ENCODE results near the gene KRTAP25-1. TPM values are rescaled to one million over a fixed set of nuclear protein-coding genes. Genes with fewer than 3 reads are reported as not detected.

The KRTAP25-1 gene
- total and polyA plus RNA-seq, 2 of the 8 experiments (the other 6 are each of a cell fraction or from before 2014, with no cell fraction given), result not detected

- DNase-seq (ENCODE audit: low read depth in 1 of 2, low spot score in 2 of 2) (no peak), FAIRE-seq (no peak)
- Histone ChIP-seq H3K36me3 (ENCODE audit: control insufficient read depth in 2 of 4, insufficient read depth in 4 of 4, low read length in 3 of 4) (no peaks in the 10 kb centered on the region), H3K56ac (replicated peaks; ENCODE audit: insufficient read length, low read depth, low read length) (no peak overlapping the region), H2BK120ac (replicated peaks; ENCODE audit: low read depth, low read length) (no peak overlapping the region), H4K5ac (ENCODE audit: insufficient read length, low read depth, low read length) (no peak overlapping the region), H2AFZ (ENCODE audit: low read length) (no peak overlapping the region), H3K27ac (ENCODE audit: low read depth, low read length) (no peak overlapping the region), H2BK20ac (ENCODE audit: low read length) (no peak overlapping the region), H3K14ac (ENCODE audit: insufficient read length) (no peak overlapping the region), H3K79me2 (ENCODE audit: control insufficient read depth in 1 of 2, insufficient read depth in 2 of 2, low read length in 2 of 2) (no peaks in the 10 kb centered on the region), H4K20me1 (replicated peaks in 1 of 2; ENCODE audit: control insufficient read depth in 1 of 2, insufficient read depth in 2 of 2, low read length in 2 of 2) (no peaks in the 10 kb centered on the region), H3K27me3 (replicated peaks in 1 of 4; ENCODE audit: control insufficient read depth in 3 of 4, extremely low read depth in 1 of 4, insufficient read depth in 3 of 4, low read length in 3 of 4) (no peaks in the 10 kb centered on the region), H3K23me2 (ENCODE audit: low read depth, low read length) (no peaks in the 10 kb centered on the region), H4K8ac (ENCODE audit: extremely low read depth, insufficient read depth, low read length) (no peak overlapping the region), H2AK5ac (ENCODE audit: low read depth, low read length) (no peak overlapping the region), H3K79me1 (ENCODE audit: low read depth, low read length) (no peaks in the 10 kb centered on the region), H3K4me2 (ENCODE audit: insufficient read depth in 1 of 2, low read depth in 2 of 2, low read length in 2 of 2) (no peak overlapping the region), H2BK12ac (ENCODE audit: low read depth, low read length) (no peak overlapping the region), H3K23ac (ENCODE audit: insufficient read length) (no peak overlapping the region), H2BK5ac (ENCODE audit: low read depth, low read length) (no peak overlapping the region), H2BK15ac (ENCODE audit: low read length) (no peak overlapping the region), H3K4ac (replicated peaks; ENCODE audit: insufficient read length, low read depth, low read length) (no peak overlapping the region), H3K4me3 (ENCODE audit: extremely low read depth in 1 of 4, insufficient read depth in 2 of 4, low read depth in 3 of 4, low read length in 4 of 4) (no peak overlapping the region), H3K18ac (ENCODE audit: extremely low read depth, low read length) (no peak overlapping the region), H3K9ac (replicated peaks in 1 of 4; ENCODE audit: extremely low read depth in 1 of 4, low read depth in 3 of 4, low read length in 3 of 4) (no peak overlapping the region), H3K9me3 (ENCODE audit: insufficient read depth in 2 of 2, low read depth in 1 of 2, low read length in 1 of 2) (no peaks in the 10 kb centered on the region), H4K91ac (replicated peaks; ENCODE audit: insufficient read length, low read length) (no peak overlapping the region), H3K4me1 (replicated peaks in 1 of 4; ENCODE audit: control insufficient read depth in 3 of 4, insufficient read depth in 4 of 4, low read length in 3 of 4) (no peaks in the 10 kb centered on the region)
- ChIA-PET POLR2A (ENCODE audit: partially characterized antibody) (no interaction called here), CTCF (ENCODE audit: partially characterized antibody) (no interaction called here)
- no peak for TF ChIP-seq TBP (IDR thresholded peaks at IDR 0.05; ENCODE audit: low read depth, low read length)
- 77% methylated on average over 3 of the region's 3 CpGs; no CpG with 5 or more reads in 1 of the 2 experiments for WGBS, 2 experiments (ENCODE audit: extremely low coverage in 1 of 2, insufficient coverage in 1 of 2, insufficient read length in 1 of 2, insufficient replicate concordance in 2 of 2, low coverage in 1 of 2, low lambda C conversion rate in 2 of 2, missing lambda C conversion rate in 1 of 2)
Observed at GRCh38 chr21:30249936-30250335, 39.4 kb downstream of the KRTAP25-1 start.
